SKM-1 treated with dmso at 0.1 percent for 144 hours (cell line): ENCODE data around the gene PIGV.
A peak's percentile ranks its signal among the peaks of the same experiment; 100 is the strongest.
"Not testable (repeated sequence)": the region's sequence is repeated elsewhere in the genome, so short reads cannot be mapped to it uniquely, and the experiment has no call there.

Source experiments
- DNase-seq: peaks from one replicate; lab custom pipeline; 2025; ENCODE audit not compliant: unreplicated experiment; lab: John Stamatoyannopoulos, UW

Gene PIGV

GRCh38 chr1:26831546-26832248 lies 43.9 kb downstream of the PIGV start:
- no peak for DNase-seq

GRCh38 chr1:26832249-26832960 lies 44.7 kb downstream of the PIGV start:
- DNase-seq: no peak

DNA sequence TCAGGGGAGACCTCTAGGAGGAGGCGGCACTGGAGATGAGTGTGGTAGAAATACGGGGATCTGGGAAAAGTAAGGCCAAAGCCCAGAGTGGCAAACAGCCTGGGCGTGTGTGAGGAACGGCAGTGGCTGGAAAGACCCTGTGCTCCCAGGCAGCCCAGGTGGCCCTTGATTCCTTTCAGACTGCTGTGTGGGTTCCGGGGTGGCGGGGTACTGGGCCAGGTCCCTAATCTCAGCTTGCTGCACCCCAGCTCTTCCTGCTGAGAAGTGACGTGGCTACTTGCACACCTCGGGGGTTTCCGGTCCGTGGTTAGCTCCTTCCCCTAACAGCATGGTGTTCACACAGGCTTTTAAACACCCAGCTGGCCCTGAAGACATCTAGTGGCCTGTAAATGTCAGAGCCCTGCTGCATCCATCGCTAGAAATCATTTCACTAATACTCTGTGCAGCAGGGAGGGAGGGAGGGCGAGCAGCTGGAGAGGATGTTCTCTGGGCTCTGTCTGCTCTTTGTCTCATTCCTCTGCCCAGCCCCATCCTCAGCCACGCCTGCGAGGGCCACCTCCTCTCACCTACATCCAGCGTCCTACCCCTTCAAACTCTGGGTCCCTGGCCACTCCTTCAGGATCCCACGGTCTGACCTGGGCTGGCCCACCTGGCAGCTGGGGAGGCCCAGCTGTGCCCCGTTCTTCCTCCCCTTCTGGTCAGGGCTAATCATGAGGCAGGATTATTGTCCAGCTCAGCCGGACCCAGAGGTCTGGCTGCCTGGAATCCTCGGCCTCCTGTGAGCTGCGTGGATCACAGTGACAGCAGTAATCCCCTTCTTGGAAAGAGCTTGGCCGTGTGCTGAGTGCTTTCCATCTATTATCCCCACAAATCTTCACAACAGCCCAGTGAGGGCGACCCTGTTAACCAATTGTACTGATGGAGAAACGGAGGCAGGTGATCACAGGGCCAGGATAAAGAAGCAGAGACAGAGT lies 46.0 kb downstream of the PIGV start:
- peak; percentile 11 for DNase-seq

- DNase-seq: not testable (repeated sequence)
Measured at GRCh38 chr1:26837665-26838064, 49.9 kb downstream of the PIGV start.

DNA sequence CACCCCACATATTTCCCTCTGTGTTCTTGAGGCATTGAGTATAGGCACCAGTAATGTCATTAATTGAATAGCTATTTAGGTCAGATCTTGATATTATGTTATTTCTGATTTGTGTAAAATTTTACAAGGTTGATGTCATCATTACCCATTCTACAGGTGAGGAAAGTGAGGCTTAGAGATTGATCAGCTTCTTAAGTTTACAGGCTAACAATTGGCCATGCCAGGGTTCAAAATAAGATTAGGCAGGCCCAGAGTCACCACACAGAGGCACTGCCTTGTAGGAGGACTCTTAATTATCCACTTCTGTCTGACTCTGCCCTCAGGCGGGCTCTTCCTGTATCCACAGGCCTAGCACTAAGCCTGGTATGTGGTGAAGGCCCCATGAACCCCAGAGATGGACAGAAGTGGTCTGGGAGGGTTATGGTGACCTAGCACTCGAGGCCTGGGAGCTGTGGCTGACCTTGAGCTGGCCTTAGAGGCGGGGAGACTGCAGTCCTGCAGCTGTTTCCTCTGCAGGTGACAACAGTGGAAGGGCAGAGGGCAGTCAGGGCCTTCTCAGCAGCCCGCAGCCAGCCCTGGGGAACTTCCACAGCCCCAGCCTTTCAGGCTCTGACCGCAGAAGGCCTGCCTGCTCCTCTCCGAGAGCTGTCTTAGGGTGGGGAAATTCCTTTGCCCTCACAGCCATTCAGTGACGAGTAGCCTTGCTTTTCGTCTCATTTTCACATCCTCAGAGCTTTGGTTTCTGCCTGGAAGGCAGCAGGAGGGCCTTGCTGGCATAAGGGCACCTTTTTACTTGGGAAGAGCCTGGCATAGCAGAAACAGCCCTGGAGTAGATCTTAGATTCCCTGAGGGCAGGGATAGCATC lies 51.0 kb downstream of the PIGV start:
- no peak for DNase-seq

DNA sequence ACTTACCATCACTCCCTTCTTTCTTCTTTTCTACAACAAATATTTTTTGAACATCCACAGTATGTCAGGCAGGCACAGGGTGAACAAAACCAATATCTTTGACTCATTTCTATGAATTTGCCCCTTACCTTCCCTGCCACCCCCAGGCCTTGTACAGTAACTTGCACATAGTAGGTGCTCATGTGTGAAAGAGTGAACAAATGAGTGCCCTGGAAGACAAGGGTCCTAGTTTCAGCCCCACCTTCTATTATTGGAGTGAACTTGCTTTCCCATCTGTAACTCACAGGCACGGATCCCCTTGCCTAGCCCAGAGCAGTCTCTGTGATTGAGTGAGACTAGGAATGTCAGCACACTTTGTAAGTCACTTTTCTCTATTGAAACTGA lies 51.6 kb downstream of the PIGV start:
- DNase-seq: no peak

GRCh38 chr1:26839779-26840178 lies 52.0 kb downstream of the PIGV start:
- DNase-seq: no peak

DNA sequence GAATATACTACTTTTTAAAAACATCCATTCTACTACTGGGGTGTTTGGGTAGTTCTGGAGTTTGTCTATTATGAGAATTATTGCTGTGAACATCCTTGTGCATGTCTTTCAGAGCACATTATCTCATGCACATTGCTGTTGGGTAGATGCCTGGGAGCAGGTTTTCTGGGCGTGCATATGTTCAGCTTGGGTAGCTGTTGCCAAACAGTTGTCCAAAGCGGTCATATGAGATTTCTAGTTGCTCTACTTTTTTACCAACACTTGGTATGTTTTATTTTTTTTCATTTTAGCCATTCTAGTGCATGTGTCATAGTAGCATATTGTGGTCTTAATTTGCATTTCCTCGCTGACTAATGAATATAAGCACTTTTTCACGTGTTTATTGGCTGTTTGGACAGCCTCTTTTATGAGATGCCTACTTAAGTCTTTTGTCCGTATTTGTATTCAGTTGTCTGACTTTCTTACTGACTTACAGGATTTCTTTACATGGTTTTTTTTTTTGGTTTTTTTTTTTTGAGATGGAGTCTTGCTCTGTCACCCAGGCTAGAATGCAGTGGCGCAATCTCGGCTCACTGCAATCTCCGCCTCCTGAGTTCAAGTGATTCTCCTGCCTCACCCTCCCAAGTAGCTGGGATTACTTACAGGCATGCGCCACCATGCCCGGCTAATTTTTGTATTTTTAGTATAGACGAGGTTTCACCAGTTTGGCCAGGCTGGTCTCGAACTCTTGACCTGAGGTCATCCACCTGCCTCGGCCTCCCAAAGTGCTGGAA lies 56.9 kb downstream of the PIGV start:
- DNase-seq: no peak

GRCh38 chr1:26847826-26848225 lies 60.1 kb downstream of the PIGV start:
- not testable (repeated sequence) for DNase-seq
